Measurements from ENCODE around the gene TRIM47.

DNA sequence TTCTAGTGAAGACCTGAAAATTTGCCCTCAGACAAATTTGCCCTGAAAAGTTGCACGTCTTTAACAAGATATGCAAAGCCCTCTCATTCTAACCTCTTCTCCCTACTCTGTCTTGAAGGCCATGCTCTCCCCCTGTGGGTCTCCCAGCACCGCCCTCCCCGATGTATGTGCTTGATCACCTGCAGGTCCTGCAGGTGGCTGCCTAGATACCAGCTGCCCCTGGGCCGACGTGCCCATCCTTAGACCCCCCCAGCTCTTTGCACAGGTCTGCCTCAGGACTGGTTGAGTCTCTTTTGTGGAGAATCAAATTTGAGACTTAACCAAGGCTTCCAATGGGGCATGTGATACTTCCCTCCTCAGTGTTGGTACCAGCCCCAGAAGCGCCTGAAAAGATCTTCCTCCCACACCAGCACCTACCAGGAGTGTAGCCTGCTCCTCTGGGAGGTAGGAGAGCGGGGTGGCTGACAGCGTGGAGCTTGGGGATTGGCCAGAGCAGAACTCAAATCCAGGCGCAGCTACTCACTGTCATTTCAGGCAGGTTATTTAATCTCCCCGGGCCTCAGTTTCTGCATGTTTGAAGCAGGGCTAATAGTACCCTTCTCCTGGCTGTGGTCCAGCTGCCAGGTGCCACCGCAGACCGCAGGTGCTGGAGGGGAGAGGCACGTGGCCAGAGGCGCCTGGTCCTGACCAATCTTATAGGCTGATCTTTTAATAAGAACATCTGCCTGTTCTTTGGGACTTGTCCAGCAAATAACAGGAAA lies 30.9 kb upstream of the TRIM47 start:
- TF ChIP-seq, protein P1, sequence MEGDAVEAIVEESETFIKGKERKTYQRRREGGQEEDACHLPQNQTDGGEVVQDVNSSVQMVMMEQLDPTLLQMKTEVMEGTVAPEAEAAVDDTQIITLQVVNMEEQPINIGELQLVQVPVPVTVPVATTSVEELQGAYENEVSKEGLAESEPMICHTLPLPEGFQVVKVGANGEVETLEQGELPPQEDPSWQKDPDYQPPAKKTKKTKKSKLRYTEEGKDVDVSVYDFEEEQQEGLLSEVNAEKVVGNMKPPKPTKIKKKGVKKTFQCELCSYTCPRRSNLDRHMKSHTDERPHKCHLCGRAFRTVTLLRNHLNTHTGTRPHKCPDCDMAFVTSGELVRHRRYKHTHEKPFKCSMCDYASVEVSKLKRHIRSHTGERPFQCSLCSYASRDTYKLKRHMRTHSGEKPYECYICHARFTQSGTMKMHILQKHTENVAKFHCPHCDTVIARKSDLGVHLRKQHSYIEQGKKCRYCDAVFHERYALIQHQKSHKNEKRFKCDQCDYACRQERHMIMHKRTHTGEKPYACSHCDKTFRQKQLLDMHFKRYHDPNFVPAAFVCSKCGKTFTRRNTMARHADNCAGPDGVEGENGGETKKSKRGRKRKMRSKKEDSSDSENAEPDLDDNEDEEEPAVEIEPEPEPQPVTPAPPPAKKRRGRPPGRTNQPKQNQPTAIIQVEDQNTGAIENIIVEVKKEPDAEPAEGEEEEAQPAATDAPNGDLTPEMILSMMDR (IDR thresholded peaks at IDR 0.05; ENCODE audit: low read depth, low read length) = no peak
- TF ChIP-seq POLR2A (IDR thresholded peaks at IDR 0.05; ENCODE audit: extremely low read depth, insufficient read length) = no peak

All from NB4 (cell line).